GM12892 (cell line): Measurements from ENCODE around the gene GFER.

ENCODE experiments used
- POLR2A ChIP-seq: IDR thresholded peaks from 2 replicates; pipeline ENCODE4 v1.6.1; 2011; ENCODE audit warnings: low read depth, low read length, control low read depth
- POLR2AphosphoS5 ChIP-seq: IDR thresholded peaks from 2 replicates; pipeline ENCODE4 v1.6.1; 2011; ENCODE audit warnings: low read depth, low read length, control low read depth
- TAF1 ChIP-seq: IDR thresholded peaks from 2 replicates; pipeline ENCODE4 v1.6.1; 2011; ENCODE audit warnings: low read depth, mild to moderate bottlenecking, control low read depth, low read length, borderline replicate concordance

DNA sequence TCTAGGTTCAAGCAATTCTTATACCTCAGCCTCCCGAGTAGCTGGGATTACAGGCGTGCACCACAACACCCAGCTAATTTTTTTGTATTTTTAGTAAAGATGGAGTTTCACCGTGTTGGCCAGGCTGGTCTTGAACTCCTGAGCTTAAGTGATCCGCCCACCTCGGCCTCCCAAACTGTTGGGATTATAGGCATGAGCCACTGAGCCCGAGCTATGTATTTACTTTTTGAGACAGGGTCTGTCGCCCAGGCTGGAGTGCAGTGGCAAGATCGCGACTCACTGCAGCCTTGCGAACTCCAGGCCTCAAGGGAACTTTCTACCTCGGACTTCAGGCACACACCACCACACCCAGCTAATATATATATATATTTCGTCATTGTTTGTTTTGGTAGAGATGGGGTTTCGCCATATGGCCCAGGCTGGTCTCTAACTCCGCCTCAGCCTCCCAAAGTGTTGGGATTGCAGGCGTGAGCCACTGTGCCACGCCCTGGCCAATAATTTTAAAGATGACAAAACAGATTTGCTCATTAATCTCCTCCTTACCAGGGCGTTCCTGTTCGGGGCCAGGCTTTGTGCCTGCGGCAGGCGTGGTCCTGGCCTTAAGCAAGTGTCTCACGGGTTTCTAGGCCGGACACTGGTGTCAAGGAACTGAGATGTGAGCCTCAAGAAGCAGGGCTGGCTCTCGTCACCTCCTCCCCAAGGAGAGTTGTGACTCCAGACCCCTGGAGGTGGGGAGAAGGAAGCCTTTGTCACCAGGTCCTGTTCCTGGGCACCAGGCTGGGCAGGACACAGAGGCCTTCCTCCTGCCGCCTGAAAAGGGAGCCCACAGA lies 31.3 kb downstream of the GFER start:
- TF ChIP-seq POLR2A = no peak
- no peak for TF ChIP-seq POLR2AphosphoS5
- TF ChIP-seq TAF1 = no peak
